D721Med (cell line): ENCODE results near the gene NCAM1.

ENCODE experiments used
- DNase-seq: peaks from one replicate; pipeline ENCODE4 v3.0.0; 2011; ENCODE audit warnings: low spot score; ENCODE audit not compliant: insufficient read length
- FAIRE-seq: peaks from 2 replicates; lab custom pipeline; 2011; peaks lifted over from hg19 to GRCh38; lab: Jason Lieb, UNC
- TF ChIP-seq, protein P1 (sequence below): IDR thresholded peaks from 2 replicates; pipeline ENCODE4 v1.5.1; 2012; ENCODE audit warnings: mild to moderate bottlenecking, control low read depth; ENCODE audit not compliant: insufficient read depth; ENCODE audit errors: missing control alignments

Gene NCAM1

DNA sequence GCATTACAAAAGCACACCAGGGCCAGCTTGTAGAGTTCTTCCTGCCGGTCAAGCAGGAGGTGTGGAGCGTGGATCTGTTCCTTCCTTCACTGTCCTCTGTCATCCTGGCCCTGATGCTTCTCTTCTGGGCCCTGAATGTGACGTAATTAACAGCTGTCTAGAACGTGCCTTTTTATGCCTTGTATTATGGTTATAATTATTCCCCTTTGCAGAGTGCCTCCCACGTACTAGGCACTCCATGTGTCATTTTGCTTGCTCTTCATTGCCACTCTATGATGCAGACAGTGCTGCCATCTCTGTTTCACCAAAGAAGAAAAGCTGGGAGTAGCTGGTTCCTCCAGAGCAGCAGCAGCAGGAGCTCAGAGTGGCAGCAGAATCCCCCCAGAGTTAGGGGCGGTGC lies 221.1 kb downstream of the NCAM1 start:
- TF ChIP-seq, protein P1, sequence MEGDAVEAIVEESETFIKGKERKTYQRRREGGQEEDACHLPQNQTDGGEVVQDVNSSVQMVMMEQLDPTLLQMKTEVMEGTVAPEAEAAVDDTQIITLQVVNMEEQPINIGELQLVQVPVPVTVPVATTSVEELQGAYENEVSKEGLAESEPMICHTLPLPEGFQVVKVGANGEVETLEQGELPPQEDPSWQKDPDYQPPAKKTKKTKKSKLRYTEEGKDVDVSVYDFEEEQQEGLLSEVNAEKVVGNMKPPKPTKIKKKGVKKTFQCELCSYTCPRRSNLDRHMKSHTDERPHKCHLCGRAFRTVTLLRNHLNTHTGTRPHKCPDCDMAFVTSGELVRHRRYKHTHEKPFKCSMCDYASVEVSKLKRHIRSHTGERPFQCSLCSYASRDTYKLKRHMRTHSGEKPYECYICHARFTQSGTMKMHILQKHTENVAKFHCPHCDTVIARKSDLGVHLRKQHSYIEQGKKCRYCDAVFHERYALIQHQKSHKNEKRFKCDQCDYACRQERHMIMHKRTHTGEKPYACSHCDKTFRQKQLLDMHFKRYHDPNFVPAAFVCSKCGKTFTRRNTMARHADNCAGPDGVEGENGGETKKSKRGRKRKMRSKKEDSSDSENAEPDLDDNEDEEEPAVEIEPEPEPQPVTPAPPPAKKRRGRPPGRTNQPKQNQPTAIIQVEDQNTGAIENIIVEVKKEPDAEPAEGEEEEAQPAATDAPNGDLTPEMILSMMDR = no peak
- DNase-seq (no peak), FAIRE-seq (no peak)

DNA sequence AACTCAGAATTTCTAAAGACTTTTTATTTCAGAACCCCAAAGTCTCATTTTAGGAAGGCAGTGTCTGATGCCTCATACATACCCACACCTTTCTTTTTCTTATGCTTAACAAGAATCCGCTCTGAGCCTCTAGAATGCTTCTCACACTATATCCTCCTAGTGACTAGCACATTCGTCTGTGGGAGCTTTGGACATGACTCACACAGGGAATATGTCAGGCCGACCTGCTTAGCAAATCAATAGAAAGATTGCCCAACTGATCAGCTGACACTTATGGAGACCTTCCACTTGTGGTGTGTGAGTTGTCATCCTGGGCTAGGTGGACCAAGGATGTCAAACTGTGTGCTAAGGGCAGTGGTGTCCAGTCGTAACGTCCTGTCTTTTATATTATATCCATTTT lies 223.3 kb downstream of the NCAM1 start:
- DNase-seq (no peak), FAIRE-seq (no peak)
- TF ChIP-seq, protein P1 = no peak

DNA sequence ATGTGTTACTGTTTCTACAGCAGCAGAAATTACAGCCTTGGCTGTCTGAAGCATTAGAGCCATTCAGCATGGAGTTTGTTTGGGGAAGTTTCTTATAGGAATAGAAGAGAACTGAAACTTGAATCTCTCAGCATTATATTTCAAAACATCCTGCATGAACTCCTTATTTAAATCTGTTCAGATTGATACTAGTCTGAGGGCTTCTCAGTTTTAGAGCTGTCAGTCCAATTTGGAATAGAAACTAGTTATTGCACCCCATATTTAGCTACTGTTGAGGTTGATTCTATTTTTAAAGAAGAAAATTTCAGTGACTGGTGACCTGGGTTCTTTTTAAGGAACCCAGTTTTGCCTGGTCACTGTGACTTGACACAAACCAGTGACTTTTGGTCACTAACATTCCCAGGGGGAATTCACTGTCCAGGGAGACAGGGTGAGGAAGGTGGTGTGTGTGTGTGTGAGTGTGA lies 227.2 kb downstream of the NCAM1 start:
- FAIRE-seq (no peak), DNase-seq (no peak)
- TF ChIP-seq, protein P1 = no peak

DNA sequence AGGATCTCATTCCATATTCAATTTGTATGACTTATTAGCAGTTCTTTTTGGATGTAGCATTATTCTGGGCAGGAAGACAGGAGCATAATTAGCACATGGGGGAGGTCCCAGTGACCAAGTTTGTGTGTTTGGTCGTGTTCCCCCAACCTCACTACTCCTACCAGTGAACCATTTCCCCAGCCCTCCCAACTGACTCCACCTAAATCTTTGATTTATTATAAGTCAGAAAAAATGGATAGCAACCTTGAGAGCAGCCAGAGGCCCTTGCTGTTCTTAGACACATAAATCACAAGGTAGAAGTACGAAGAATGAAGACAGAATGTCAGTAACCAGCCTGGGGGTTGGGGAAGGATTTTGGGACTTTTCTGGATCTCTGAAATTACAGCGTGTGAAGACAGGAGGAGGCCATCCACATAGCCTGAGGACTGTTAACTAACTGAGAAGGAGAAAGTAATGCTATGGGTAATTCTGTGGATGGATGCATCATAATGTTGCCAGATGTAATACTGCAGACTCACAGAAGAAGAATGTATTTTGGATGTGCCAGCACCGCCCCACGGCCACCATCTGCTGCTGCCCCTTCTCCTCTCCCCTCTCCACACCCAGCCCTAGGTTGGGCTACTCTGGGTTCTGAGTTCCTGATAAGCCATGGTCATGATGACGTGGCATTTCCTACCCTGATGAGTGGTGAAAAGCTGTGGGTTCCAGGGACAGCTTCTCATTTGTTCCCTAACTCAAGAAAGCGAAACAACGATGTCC lies 228.9 kb downstream of the NCAM1 start:
- no peak for FAIRE-seq
- TF ChIP-seq, protein P1 = no peak
- no peak for DNase-seq

DNA sequence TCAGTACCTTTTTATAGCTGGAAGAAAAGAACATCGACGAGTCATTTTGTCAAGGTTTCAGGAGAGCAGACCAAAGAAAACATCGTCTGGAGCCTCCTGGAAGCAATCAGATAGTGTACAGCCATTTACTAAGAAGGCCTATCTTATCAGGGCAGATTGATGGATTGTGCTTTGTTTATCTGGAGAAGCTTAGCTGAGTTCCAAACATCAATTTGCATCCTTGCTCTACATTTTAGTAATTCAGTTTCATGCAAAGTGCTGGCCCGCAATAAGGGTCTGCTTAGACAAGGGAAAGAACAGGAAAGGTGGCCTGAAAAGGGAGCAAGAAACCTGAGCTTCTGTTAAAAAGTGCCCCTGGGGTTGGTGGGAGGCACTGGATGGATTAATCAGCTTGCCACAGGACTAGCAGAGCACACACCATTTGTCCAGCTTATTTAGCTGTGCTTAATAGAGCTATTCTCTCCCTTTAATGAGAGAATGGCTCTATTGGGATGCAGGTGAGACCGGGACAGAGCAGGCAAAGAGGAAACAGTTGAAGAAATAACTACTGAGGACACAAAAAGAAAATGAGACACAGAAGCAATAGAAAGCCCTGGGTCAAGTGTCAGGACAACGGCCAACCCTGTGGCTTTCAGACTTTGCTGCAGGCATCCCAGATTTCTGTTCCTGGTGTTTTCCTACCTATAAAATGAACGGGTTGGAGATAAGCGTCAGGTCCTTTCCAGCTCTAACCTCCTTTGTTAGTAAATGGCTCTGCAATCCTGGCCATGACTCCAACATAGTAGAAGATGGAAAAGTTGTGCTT lies 231.1 kb downstream of the NCAM1 start:
- DNase-seq = peak; percentile 41
- FAIRE-seq = no peak

DNA sequence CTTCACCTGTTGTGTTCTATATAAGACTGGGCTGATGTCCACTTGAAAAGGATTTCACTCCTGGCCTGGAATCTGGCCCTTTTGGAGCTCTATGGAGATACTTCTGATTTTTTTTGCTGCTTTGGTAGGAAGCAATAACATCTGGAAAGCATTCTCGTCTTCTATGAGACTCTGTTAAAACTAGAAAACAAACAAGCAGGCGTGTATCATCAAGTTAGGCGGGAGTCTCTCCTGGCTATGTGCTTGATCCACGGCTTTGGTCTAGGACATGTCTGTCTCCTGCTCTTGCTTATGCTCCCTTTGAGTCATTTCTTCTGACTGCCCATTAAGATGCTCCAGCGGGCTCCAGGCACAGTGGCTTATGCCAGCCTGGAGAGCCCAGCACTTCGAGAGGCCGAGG lies 231.8 kb downstream of the NCAM1 start:
- TF ChIP-seq, protein P1 = no peak
- no peak for FAIRE-seq
- no peak for DNase-seq

More for the DNA sequence above, 231.1 kb downstream of the NCAM1 start:
- TF ChIP-seq, protein P1 = no peak

DNA sequence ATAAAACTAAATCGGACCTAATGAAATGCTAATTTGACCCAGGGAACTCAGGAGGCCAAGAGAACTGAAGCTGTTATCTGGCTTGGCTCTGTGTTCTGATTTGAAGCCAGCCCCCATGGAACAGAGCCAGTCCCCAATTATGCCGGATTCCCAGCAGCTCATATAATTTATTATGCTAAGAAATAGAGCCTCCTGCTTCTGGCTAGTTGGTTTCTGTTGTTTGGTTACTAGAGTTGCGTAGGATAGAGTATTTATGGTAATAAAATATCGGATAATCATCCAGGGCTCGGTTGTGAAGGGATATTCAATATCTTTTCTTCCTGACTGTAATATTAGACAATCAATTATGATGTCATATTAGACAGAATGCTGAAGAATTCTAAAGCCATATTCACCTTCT lies 232.7 kb downstream of the NCAM1 start:
- FAIRE-seq = no peak
- TF ChIP-seq, protein P1 = no peak
- DNase-seq = no peak
